Stromal cell of bone marrow (primary cell): ENCODE results near the gene TTC1.
A peak's percentile ranks its signal among the peaks of the same experiment; 100 is the strongest.
"Not testable (repeated sequence)": the region's sequence is repeated elsewhere in the genome, so short reads cannot be mapped to it uniquely, and the experiment has no call there.

ENCODE experiments used
- DNase-seq: peaks from one replicate; pipeline ENCODE4 v3.0.0-alpha.2; 2012; ENCODE audit warnings: low read depth

Gene TTC1

GRCh38 chr5:159995907-159996306 is 13.0 kb upstream of the TTC1 start:
- DNase-seq: no peak

GRCh38 chr5:160001457-160001856 is 7.5 kb upstream of the TTC1 start:
- no peak for DNase-seq

- DNase-seq: no peak
Measured at GRCh38 chr5:160007514-160007913, 1.4 kb upstream of the TTC1 start.

GRCh38 chr5:160008529-160008876 is 436 bp upstream of the TTC1 start:
- DNase-seq: not testable (repeated sequence)

GRCh38 chr5:160009591-160009989 is 651 bp downstream of the TTC1 start:
- DNase-seq: no peak

- no peak for DNase-seq
Measured at GRCh38 chr5:160011471-160011870, 2.5 kb downstream of the TTC1 start.

- DNase-seq: not testable (repeated sequence)
Measured at GRCh38 chr5:160014197-160014596, 5.3 kb downstream of the TTC1 start.

- no peak for DNase-seq
Measured at GRCh38 chr5:160018945-160019625, 10.1 kb downstream of the TTC1 start.

GRCh38 chr5:160020266-160020770 is 11.4 kb downstream of the TTC1 start:
- DNase-seq: no peak

- DNase-seq: no peak
Measured at GRCh38 chr5:160020964-160021363, 12.0 kb downstream of the TTC1 start.

- DNase-seq: peak; percentile 39
Measured at GRCh38 chr5:160021831-160022446, 13.0 kb downstream of the TTC1 start.

GRCh38 chr5:160023007-160023907 is 14.3 kb downstream of the TTC1 start:
- DNase-seq: no peak

- DNase-seq: no peak
Measured at GRCh38 chr5:160023908-160024630, 15.1 kb downstream of the TTC1 start.

GRCh38 chr5:160029004-160029403 is 20.1 kb downstream of the TTC1 start:
- DNase-seq: no peak

- DNase-seq: no peak
Measured at GRCh38 chr5:160029540-160030139, 20.7 kb downstream of the TTC1 start.

- no peak for DNase-seq
Measured at GRCh38 chr5:160030631-160031377, 21.9 kb downstream of the TTC1 start.

GRCh38 chr5:160033546-160034252 is 24.8 kb downstream of the TTC1 start:
- DNase-seq: no peak

GRCh38 chr5:160036243-160036642 is 27.3 kb downstream of the TTC1 start:
- no peak for DNase-seq

- DNase-seq: no peak
Measured at GRCh38 chr5:160036884-160037283, 27.9 kb downstream of the TTC1 start.

GRCh38 chr5:160039810-160040470 is 31.0 kb downstream of the TTC1 start:
- no peak for DNase-seq
